ENCODE data around the gene PRPS1.
"Not testable (repeated sequence)": the region's sequence is repeated elsewhere in the genome, so short reads cannot be mapped to it uniquely, and the experiment has no call there.

The PRPS1 gene

GRCh38 chrX:107675365-107675654 lies 47.0 kb downstream of the PRPS1 start:
- no peak for DNase-seq (ENCODE audit: low spot score)

DNA sequence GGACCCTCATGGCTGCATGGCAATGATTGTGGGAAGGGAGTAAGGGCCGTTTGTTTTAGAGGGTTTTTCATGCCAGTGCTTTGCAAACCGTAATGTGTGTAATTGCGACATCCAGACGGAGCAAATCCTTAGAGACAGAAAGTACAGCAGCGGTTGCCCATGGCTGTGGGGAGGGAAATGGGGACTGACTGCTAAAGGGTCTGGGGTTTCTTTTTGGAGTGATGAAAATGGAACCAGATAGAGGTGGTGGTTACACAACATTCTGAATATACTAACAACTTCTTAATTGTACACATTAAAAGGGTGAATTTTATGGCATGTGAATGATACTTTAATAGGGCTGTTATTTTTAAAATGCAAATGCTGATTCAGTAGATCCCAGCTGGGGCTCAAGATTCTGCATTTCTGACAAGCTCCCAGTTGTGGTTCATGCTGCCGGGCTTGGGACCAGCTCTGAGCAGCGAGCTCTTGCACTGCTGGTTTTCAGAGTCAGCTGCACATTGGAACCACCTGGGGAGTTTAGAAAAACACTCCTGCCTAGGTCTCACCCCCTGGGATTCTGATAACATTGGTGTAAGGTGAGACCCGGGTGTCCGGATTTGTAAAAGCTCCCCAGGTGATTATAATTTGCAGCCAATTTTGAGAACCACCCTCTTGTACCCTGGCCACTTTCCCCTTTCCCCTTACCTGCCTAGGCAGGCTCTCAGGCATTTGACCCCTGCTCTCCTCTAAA lies 47.7 kb downstream of the PRPS1 start:
- no peak for DNase-seq (ENCODE audit: low spot score)

GRCh38 chrX:107676559-107677378 lies 48.5 kb downstream of the PRPS1 start:
- peak; percentile 52 for DNase-seq (ENCODE audit: low spot score)

GRCh38 chrX:107677501-107677901 lies 49.2 kb downstream of the PRPS1 start:
- DNase-seq (ENCODE audit: low spot score), result no peak

- no peak for DNase-seq (ENCODE audit: low spot score)
Measured at GRCh38 chrX:107677909-107678308, 49.6 kb downstream of the PRPS1 start.

- peak; percentile 73 for DNase-seq (ENCODE audit: low spot score)
Measured at GRCh38 chrX:107678957-107679740, 50.8 kb downstream of the PRPS1 start.

DNA sequence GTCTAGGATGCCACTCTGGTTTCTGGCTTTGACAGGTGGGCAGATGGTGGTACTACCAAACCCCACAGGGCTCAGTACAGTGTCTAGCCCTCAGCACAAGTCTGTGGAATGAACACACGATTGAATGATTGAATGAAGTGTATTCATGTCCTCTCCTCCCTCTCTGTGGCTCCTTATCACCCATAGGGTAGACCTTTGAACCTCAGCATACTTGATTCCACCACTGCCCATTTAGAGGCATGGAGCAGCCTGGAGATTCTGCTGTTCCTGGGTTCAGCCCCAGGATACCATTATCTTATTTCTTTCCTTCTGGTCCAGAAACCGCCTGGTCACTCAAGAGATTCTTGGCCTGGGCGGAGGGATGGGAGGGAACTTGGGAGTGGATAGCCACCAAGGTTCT lies 53.9 kb downstream of the PRPS1 start:
- DNase-seq (ENCODE audit: low spot score), result no peak

DNA sequence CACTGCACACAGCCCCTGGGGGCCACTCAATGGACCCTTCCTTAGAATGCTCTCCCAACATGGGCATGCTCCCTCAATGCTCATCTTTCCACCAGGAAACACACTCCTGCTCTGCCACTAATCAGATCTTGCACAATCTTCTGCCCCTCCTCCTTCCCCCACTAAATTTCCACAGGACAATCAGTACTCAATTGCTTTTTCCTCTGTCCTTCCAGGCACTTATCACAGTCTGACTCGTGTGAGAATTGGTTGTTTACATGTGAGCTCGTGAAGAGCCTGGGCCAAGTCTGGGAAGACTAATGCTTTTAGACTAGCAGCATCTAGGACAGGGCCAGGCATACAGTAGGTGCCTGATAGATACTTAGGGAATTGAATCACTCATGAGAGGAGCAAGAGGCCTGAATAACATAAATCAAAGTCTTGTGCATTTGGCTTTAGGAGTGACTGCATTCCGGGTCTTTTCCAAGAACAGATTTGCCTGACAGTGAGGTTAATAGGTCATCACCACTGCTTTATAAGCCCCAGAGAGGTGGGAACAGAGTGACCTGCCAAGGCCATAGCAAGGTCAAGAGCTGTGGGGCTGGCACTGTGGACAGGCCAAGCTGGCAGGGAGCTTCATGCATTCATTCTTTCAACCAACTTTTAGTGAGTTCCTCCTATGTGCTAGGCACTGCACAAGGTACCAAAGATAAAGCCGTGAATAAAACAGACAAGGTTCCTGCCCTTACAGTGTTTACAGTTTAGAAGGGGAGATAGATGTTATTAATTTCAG lies 55.0 kb downstream of the PRPS1 start:
- no peak for DNase-seq (ENCODE audit: low spot score)

DNA sequence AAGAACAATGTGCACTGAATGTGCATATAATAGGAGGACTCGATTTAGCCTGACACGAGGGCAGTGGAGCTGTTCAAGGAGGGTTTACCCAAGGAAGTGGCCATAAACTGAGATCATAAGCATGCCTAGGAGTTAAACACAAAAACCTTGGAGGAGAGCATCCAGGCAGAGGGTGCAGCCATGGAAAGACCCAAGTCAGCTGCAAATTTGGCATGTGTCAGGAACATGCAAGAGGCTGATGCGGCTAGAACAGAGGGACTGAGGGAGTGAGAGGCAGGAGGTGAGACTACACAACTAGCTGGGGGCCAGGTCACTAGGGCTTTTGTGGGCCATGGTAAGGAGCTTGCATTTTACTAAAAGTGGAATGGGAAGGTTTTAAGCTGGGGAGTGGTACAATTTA lies 55.6 kb downstream of the PRPS1 start:
- no peak for DNase-seq (ENCODE audit: low spot score)

DNA sequence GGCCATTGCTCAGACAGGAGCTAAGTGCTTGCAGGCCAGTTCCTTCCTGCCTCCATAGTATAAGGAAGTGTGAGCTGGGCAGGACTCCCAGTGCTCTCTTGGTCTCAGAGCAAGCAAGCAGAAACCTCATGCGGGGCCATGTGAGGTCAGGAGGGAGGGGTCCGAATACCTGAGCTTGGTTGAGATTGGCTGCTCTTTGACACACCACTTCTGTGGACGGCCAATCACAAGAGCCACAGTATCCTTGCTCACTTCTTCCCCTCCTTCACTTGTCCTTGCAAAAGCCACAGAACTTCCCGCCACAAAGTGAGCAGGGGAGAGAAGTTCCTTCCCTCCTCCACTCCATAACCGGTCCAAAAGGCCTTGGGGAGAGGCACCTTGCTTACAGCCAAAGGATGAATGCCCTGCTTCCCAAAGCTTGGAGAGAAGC lies 56.7 kb downstream of the PRPS1 start:
- DNase-seq (ENCODE audit: low spot score), result peak; percentile 14

DNA sequence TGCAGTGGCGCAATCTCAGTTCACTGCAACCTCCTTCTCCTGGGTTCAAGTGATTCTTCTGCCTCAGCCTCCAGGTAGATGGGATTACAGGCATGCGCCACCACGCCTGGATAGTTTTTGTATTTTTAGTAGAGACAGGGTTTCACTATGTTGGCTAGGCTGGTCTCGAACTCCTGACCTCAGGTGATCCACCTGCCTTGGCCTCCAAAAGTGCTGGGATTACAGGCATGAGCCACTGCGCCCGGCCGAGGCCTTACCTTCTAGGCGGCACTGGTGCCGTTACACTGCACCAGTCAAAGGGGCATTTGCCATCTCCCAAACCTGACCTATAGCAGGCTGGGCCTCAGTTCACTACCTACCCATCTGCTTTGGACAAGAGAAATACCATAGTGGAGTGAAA lies 57.3 kb downstream of the PRPS1 start:
- DNase-seq (ENCODE audit: low spot score), result not testable (repeated sequence)

- no peak for DNase-seq (ENCODE audit: low spot score)
Measured at GRCh38 chrX:107686026-107686425, 57.7 kb downstream of the PRPS1 start.

DNA sequence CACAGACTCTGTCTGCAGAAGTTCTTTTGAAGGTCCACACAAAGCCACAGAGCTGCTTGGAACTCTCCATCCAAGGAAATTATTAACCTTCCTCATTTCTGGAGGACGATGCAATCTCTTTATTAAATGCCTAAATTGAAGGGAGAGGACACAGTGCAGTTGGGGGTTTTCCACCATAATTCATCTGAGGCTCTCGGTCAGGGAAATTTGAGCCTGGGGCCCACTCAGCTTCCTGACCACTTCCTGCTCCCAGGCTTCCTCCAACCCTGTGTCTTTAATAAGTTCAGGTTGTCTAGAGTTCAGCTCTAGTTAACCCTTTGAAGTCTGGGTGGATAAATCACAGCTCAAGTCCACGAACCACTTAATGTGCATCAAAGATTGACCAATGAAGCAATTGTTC lies 58.5 kb downstream of the PRPS1 start:
- no peak for DNase-seq (ENCODE audit: low spot score)

DNA sequence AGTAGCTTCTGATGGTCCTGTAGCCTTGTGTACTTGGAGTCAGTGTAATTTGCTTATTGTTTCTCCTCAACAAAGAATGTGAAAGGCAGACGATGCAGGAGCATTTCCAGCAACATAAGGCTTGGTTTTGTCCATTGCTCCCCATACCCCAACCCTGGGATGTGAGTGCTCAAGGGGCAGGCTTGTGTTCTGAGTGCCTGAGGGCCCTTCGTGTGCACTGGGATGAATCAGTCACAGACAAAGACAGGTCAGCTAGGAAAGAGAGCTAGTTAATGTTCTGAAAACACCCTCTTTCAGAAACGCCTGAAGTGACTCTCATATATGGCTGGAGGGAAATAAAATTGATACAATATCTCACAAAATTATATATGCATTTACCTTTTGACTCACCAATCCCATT lies 59.1 kb downstream of the PRPS1 start:
- no peak for DNase-seq (ENCODE audit: low spot score)

DNA sequence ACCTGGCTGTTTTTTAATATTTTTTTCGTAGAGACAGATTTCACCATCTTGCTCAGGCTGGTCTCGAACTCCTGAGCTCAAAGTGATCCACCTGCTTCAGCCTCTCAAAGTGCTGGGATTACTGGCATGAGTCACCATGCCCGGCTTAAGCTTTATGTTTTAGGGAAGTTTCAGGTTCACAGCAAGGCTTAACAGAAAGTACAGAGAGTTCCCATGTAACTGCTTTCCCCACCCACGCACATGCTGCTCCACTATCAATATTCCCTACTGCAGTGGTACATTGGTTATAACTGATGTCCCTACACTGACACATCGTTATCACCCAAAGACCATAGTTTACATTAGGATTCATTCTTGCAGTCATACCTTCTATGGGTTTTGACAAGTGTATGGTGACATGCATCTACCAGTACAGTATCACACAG lies 62.7 kb downstream of the PRPS1 start:
- DNase-seq (ENCODE audit: low spot score), result no peak

DNA sequence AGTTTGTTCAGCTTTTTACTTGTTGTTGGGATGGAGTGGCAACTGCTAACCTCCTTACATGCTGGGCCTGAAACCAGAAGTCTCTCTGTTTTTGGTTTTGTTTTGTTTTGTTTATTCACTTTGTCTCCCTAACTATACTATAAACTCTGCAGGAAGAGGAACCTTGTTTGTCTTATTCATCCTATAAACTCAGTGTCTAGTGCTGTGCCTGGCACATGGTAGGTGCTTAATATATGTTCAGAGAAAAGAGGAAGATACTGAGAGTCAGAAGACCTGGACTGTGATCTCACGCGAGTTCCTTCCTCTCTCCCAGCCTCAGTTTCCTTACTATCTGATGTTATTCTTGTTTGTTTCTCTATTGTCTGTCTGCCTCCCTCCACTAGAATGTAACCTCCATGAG lies 71.3 kb downstream of the PRPS1 start:
- no peak for DNase-seq (ENCODE audit: low spot score)

DNA sequence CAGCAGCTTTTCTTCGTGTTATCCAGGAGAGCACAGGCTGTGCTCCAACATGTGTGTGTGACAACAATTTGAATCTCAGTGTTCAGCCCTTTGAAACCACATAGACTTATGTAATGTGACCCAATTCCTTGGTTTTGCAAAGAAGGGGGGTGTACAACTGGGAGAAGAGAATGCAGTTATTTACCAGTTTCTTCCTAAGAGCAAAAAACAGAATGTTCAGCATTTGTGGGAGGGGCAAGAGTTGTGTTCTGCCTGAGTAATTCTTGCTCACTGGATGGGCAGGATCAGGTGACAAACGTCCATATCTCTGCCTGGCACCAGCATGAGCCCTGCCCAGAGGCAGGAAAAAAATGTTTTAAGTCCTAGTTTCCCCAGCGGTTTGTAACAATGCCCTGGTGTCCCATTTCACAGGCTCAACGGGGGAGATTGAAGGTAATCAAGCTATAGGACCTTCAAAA lies 72.0 kb downstream of the PRPS1 start:
- DNase-seq (ENCODE audit: low spot score), result no peak

All from CD4-positive, alpha-beta T cell treated with Interleukin-2 at 100 ng/mL for 4 hours (primary cell).